PC-9 (cell line): ENCODE measurements around the gene EP400.

Experiments used
- EZH2 ChIP-seq: fragments of 200-600 bp; sonication (generic); IDR thresholded peaks from 2 replicates; pipeline ENCODE4 v1.8.0; 2017; ENCODE audit warnings: antibody characterized with exemption, low read depth
- TF ChIP-seq, protein P1 (sequence below): fragments of 200-600 bp; sonication (generic); conservative IDR thresholded peaks from 2 replicates; pipeline ENCODE4 v1.6.1; 2017; ENCODE audit warnings: mixed run types, antibody characterized with exemption, mild to moderate bottlenecking, moderate library complexity

DNA sequence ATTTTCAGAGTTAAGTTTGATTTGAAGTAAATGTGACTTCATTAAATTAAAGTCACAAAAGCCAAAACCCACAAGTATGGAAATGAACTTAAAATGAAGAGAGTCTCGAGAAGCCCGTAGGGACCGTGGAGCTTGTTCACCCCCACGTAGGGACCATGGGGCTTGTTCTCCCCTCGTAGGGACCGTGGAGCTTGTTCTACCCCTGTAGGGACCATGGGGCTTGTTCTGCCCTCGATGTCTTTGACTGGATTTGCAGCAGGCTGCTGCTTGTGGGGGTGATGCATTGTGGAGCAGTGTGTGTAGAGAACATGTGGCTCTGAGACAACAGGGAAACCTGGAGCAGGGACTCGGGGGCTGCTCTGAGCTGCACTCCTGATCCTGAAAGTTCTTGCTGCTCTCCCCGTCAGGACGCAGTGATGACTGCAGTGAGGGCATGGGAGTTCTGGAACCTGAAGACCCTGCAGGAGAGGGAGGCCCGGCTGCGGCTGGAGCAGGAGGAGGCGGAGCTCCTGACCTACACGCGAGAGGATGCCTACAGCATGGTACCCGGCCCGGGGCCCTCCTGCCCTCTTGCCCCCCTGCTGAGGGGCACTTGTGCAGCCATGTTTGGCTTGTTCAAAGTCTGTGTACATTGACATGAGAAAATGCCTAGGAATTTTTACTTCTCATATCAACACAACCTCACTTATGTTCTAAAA, 94.2 kb downstream of the EP400 start:
- TF ChIP-seq, protein P1, sequence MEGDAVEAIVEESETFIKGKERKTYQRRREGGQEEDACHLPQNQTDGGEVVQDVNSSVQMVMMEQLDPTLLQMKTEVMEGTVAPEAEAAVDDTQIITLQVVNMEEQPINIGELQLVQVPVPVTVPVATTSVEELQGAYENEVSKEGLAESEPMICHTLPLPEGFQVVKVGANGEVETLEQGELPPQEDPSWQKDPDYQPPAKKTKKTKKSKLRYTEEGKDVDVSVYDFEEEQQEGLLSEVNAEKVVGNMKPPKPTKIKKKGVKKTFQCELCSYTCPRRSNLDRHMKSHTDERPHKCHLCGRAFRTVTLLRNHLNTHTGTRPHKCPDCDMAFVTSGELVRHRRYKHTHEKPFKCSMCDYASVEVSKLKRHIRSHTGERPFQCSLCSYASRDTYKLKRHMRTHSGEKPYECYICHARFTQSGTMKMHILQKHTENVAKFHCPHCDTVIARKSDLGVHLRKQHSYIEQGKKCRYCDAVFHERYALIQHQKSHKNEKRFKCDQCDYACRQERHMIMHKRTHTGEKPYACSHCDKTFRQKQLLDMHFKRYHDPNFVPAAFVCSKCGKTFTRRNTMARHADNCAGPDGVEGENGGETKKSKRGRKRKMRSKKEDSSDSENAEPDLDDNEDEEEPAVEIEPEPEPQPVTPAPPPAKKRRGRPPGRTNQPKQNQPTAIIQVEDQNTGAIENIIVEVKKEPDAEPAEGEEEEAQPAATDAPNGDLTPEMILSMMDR = no peak
- TF ChIP-seq EZH2 = no peak
